ENCODE measurements around the gene ASB2.

DNA sequence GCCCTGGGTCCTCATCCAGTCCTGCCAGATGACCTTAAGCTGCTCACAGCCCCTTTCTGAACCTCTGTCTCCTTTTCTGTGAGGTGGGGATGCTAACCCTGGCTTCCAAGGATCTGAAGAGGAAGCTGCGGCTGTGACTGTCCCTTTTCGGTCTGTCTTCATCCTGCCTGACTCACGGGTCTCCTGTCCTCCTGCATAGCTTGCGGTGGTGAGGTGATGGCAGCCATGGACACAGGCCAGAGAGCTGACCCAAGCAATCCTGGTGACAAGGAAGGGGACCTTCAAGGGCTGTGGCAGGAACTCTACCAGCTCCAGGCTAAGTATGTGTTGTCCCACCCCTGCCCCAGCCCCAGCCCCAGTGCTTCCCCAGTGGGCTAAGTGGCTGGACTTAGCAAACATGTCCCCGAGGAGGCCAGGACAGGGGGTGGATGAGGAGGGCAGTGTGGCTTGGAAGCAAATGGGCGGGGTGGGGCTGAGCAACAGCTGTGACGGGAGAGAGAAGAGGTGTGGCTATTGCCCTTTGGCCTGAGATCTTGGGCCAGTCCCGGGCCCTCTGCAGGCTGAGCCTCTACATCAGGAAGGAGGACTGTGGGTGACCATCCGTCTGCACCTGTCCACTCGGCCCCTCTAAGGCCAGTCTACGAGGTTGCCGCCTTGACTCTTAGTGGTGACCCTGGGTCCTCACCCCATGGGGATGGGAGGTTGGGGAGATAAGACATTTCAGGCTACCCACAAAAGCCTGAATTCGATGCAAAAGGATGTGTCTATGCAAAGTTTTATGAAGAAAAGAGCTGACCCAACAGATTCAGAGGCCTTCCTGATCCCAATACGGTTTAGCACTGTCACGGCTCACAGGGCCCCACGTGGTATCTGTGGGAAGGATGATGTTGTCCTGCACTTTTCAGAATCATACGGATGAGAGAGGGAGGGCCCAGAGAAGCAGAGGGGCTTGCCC lies 21.8 kb upstream of the ASB2 start:
- TF ChIP-seq, protein P1, sequence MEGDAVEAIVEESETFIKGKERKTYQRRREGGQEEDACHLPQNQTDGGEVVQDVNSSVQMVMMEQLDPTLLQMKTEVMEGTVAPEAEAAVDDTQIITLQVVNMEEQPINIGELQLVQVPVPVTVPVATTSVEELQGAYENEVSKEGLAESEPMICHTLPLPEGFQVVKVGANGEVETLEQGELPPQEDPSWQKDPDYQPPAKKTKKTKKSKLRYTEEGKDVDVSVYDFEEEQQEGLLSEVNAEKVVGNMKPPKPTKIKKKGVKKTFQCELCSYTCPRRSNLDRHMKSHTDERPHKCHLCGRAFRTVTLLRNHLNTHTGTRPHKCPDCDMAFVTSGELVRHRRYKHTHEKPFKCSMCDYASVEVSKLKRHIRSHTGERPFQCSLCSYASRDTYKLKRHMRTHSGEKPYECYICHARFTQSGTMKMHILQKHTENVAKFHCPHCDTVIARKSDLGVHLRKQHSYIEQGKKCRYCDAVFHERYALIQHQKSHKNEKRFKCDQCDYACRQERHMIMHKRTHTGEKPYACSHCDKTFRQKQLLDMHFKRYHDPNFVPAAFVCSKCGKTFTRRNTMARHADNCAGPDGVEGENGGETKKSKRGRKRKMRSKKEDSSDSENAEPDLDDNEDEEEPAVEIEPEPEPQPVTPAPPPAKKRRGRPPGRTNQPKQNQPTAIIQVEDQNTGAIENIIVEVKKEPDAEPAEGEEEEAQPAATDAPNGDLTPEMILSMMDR (IDR thresholded peaks at IDR 0.05; ENCODE audit: low read depth, low read length, poor library complexity, severe bottlenecking), result no peak
- TF ChIP-seq EZH2phosphoT487 (IDR thresholded peaks at IDR 0.05; ENCODE audit: borderline replicate concordance, low read length), result no peak

Measured in DOHH2 (cell line).